ENCODE results near the gene PALLD. TPM values are rescaled to one million over a fixed set of nuclear protein-coding genes. Genes with fewer than 3 reads are reported as not detected.

PALLD gene
- total RNA-seq, 1 experiment from 2014 or later: 6.5 TPM

GRCh38 chr4:168900080-168900479 is 403.2 kb downstream of the PALLD start:
- no TSS peak for BruUV-seq (replicated peaks)
- ATAC-seq (no peak), DNase-seq (ENCODE audit: low read depth, low spot score) (no peak)
- Histone ChIP-seq H3K27me3 (ENCODE audit: control insufficient read depth, insufficient read depth, low read length) (no peaks in the 10 kb centered on the region), H3K4me1 (ENCODE audit: control insufficient read depth, insufficient read depth, low read length) (no peaks in the 10 kb centered on the region), H3K36me3 (ENCODE audit: control insufficient read depth, insufficient read depth, low read length) (no peaks in the 10 kb centered on the region), H3K27ac (ENCODE audit: low read length) (no peak overlapping the region), H3K4me3 (ENCODE audit: low read depth in 2 of 2, low read length in 2 of 2) (no peak overlapping the region), H3K9me3 (ENCODE audit: control insufficient read depth, insufficient read depth, low read depth, low read length) (no peaks in the 10 kb centered on the region)
- TF ChIP-seq TCF7L2 (IDR thresholded peaks at IDR 0.05; ENCODE audit: low read depth, low read length): no peak
- TF ChIP-seq, protein P1, sequence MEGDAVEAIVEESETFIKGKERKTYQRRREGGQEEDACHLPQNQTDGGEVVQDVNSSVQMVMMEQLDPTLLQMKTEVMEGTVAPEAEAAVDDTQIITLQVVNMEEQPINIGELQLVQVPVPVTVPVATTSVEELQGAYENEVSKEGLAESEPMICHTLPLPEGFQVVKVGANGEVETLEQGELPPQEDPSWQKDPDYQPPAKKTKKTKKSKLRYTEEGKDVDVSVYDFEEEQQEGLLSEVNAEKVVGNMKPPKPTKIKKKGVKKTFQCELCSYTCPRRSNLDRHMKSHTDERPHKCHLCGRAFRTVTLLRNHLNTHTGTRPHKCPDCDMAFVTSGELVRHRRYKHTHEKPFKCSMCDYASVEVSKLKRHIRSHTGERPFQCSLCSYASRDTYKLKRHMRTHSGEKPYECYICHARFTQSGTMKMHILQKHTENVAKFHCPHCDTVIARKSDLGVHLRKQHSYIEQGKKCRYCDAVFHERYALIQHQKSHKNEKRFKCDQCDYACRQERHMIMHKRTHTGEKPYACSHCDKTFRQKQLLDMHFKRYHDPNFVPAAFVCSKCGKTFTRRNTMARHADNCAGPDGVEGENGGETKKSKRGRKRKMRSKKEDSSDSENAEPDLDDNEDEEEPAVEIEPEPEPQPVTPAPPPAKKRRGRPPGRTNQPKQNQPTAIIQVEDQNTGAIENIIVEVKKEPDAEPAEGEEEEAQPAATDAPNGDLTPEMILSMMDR (IDR thresholded peaks at IDR 0.05): no peak
- intact Hi-C loops (cut with micrococcal nuclease; ENCODE audit: unreplicated experiment): no loop called here
- POLR2A ChIA-PET: no interaction called here
- CTCF ChIA-PET: no interaction called here
- in situ Hi-C loops (cut with HindIII; ENCODE audit: low pct_unique_long_range_greater_than_20kb, low sequenced_read_pairs): no loop called here

DNA sequence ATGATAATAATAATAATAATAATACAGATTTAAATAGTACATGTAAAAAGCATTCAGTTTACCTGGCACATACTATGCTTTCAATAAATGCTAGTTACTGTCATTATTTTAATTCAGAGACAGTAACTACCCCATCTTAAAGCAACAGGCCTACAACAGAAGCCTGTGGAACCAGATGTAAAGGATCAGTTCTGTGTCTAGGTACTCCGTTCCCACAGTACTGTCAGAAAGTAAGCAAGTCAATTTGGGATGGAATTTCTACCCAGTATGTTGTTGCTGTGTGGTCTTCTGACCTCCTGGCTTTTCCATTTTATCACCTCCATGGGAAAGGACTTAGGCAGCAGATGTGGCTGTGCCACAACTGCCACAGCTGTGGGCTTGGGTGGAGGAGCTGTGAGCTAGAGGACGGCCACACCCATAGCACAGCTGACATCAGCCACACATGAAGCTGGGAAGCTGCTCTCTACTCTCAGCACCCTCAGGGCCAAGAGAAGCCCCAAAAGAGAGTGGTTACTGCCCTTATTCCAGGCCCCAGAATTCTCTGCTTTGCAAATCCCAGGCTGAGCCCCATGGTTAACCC is 410.4 kb downstream of the PALLD start:
- H3K27ac ChIP-seq (ENCODE audit: low read length): no peak overlapping the region
- ChIA-PET CTCF (no interaction called here), POLR2A (no interaction called here)
- in situ Hi-C loops (cut with HindIII; ENCODE audit: low pct_unique_long_range_greater_than_20kb, low sequenced_read_pairs): no loop called here
- H3K36me3 ChIP-seq (ENCODE audit: control insufficient read depth, insufficient read depth, low read length): no peaks in the 10 kb centered on the region; the same call in 1 of the 2 replicates
- H3K4me1 ChIP-seq (ENCODE audit: control insufficient read depth, insufficient read depth, low read length): no peaks in the 10 kb centered on the region
- intact Hi-C loops (cut with micrococcal nuclease; ENCODE audit: unreplicated experiment): no loop called here
- H3K4me3 ChIP-seq (ENCODE audit: low read depth in 2 of 2, low read length in 2 of 2): no peak overlapping the region
- H3K9me3 ChIP-seq (ENCODE audit: control insufficient read depth, insufficient read depth, low read depth, low read length): no peaks in the 10 kb centered on the region
- no peak for DNase-seq (ENCODE audit: low read depth, low spot score)
- H3K27me3 ChIP-seq (ENCODE audit: control insufficient read depth, insufficient read depth, low read length): no peaks in the 10 kb centered on the region
- no peak for ATAC-seq
- no TSS peak for BruUV-seq (replicated peaks)
- TF ChIP-seq, protein P1 (IDR thresholded peaks at IDR 0.05): no peak
- TF ChIP-seq TCF7L2 (IDR thresholded peaks at IDR 0.05; ENCODE audit: low read depth, low read length) (no peak), REST (IDR thresholded peaks at IDR 0.05; ENCODE audit: insufficient read depth in 1 of 2, low read depth in 2 of 2, low read length in 1 of 2) (no peak), POLR2AphosphoS5 (IDR thresholded peaks at IDR 0.05; ENCODE audit: low read depth, low read length) (no peak), SIN3A (IDR thresholded peaks at IDR 0.05; ENCODE audit: borderline replicate concordance, insufficient read depth, low read depth, low read length) (no peak)

Data from Panc1 (cell line).